ENCODE measurements around the gene MIEN1.
"Not testable (repeated sequence)": the region's sequence is repeated elsewhere in the genome, so short reads cannot be mapped to it uniquely, and the experiment has no call there.

MIEN1 gene

GRCh38 chr17:39700148-39700987 lies 30.0 kb downstream of the MIEN1 start:
- peak in 3 of 51 donors; percentile 8 to 29 (median 13) for DNase-seq

- DNase-seq = peak in 6 of 51 donors; percentile 8 to 55 (median 30)
These were observed 30.5 kb downstream of the MIEN1 start, which contains the start of gene ERBB2 for GRCh38 chr17:39699818-39700147. Gene ERBB2 (plus strand): TSS chr17:39700064. CDS start chr17:39700239, 175 bp downstream.

- DNase-seq = not testable (repeated sequence)
These were observed 31.0 kb downstream of the MIEN1 start for GRCh38 chr17:39699157-39699817.

GRCh38 chr17:39697961-39698360 lies 32.4 kb downstream of the MIEN1 start:
- no peak for DNase-seq

DNA sequence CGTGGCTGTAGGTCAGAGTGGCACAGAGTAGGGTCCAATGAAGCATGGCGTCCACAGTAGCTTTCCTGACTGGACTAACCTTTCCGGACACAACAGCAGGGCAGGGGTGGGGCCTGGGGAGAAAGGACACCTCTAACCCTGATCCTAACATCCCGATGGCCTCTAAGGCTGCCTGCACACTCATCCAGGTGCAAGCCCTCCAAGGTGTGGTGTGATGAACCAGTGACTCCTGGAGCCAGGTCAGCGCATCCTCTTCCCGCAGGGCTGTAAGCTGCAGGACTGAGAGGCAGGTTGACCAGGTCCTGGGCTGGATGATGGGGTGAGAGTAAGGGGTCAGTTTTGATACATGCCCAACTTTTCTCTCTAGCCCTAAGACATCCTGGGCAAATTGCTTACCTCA lies 33.6 kb downstream of the MIEN1 start:
- no peak for DNase-seq

GRCh38 chr17:39695089-39695474 lies 35.2 kb downstream of the MIEN1 start:
- no peak for DNase-seq

- no peak for DNase-seq
These were observed 35.7 kb downstream of the MIEN1 start for GRCh38 chr17:39694593-39694992.

- DNase-seq = no peak
These were observed 41.4 kb downstream of the MIEN1 start for GRCh38 chr17:39688945-39689344.

DNA sequence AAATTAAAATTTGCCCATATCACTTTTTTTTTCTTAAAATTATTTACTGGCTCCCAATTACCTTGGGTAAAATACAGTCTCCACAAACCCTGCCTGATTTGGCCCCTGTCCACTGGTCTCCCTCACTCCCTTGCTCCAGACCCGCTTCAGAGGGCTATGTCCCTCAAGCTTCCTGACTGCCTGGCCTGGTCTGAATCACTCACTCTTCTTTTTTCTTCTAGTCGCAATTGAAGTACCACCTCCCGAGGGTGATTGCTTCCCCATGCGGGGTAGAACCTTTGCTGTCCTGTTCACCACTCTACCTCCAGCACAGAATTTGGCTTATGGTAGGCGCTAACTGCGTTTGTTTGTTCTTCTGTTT lies 41.9 kb downstream of the MIEN1 start:
- DNase-seq = no peak

DNA sequence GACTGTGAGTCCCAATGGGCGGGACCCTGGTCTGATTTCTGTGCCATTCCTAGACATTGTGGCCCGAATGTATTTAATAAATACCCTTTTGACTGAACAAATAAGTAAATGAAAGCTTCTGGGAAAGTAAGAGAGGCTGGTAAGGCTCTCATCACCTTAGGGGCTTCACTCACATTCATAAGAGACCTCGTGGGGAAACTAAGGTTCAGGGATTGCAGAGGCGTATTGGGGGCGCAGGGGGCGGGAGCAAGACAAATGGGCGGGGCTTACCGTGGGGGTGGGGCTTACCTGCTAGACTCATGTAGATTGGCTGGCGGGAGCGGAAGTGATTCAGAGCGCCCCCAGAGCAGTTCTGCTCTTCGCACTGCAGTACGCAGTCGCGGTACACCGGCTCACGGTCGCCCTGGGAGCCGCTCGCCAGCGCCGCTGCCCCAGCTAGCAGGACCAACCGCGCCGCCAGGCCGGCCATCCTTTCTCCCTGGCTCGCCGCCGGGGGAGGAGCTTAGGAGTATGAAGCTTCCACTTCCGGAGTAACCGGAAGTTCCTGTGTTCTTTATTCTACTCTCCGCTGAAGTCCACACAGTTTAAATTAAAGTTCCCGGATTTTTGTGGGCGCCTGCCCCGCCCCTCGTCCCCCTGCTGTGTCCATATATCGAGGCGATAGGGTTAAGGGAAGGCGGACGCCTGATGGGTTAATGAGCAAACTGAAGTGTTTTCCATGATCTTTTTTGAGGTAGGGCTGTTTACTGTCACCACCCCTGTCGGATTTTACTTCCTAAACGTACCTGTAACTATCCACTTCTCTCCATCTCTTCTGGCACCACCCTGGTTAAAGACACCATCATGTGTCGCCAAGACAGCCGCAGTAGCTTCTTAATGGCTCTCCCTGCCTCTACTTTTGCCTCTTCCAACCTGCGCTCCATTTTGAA lies 42.5 kb downstream of the MIEN1 start, which contains the start of gene PGAP3:
Gene PGAP3 (minus strand): TSS at position 512 of the 929 bp plus-strand sequence. CDS start 43 bp downstream, at position 469.
- peak in 50 of 51 donors; percentile 49 to 97 (median 77) for DNase-seq

DNA sequence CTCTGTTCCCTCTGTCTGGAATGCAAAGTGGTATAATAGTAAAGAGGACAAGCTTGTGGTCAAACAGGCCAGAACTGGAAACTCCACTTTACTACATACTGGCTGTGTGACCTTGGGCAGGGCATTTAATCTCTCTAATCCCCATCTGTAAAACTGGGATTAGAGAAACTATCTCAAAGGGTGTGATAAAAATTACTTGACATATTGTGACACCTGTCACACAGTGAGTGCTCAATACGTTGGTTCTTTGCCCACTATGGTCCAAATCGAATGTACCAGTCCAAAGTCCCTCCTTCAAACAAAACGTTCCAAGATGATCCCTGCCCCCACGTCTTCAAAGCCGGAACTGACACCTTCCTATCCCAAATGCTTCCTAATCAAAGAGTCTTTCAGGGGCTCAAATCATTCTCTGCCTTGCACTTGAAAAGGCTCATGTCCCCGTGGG lies 43.2 kb downstream of the MIEN1 start:
- no peak for DNase-seq

GRCh38 chr17:39684369-39685192 lies 45.8 kb downstream of the MIEN1 start:
- no peak for DNase-seq

DNA sequence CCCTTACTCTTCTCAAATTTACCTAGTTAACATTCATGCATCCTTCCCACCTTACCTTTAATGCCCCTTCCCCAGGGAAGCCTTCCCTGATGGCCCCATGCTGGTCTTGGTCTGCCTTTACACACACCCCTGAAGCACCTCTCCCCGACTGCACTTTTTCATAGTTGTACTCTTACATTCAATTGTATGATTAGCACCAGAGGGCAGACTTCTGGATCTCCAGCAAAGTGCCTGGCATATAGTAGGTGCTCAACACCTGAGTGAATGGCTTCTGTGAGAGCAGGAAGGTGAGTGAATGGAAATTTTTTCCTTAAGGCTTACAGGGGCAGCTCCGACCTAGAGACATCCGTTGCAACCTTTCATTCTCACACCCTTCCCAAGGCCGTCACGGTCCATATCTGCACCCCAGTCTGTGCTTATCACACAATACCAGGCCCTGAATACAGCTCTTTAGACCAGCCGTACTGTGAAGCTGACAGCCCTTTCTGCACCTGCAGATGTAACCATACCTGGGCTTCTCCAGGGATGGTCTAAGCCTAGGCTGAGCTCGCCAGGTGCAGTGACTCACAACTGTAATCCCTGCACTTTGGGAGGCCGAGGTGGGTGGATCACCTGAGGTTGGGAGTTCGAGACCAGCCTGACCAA lies 46.9 kb downstream of the MIEN1 start:
- no peak for DNase-seq

GRCh38 chr17:39679521-39680192 lies 50.7 kb downstream of the MIEN1 start:
- no peak for DNase-seq
